ENCODE measurements around the gene RHOJ.

- TF ChIP-seq CTCF (IDR thresholded peaks at IDR 0.05; ENCODE audit: extremely low read depth in 1 of 2, insufficient read depth in 1 of 2, low read depth in 1 of 2, low read length in 2 of 2) (no peak), FOS (IDR thresholded peaks at IDR 0.05; ENCODE audit: borderline replicate concordance, insufficient read depth, low read length) (no peak), EZH2 (IDR thresholded peaks at IDR 0.05; ENCODE audit: borderline replicate concordance, low read depth, low read length, severe bottlenecking) (no peak), MAX (IDR thresholded peaks at IDR 0.05; ENCODE audit: insufficient read depth, insufficient read length) (no peak)
Observed at GRCh38 chr14:63241096-63241495, 36.9 kb downstream of the RHOJ start.

Data from endothelial cell of umbilical vein (primary cell).